Kasumi-1 (cell line): ENCODE measurements around the gene SLC25A19.
"Not testable (repeated sequence)": the region's sequence is repeated elsewhere in the genome, so short reads cannot be mapped to it uniquely, and the experiment has no call there.

ENCODE experiments used
- DNase-seq, 2 experiments: peaks; one replicate each; lab custom pipeline; 2025; lab: John Stamatoyannopoulos, UW

The SLC25A19 gene

GRCh38 chr17:75267411-75268232 is 21.6 kb downstream of the SLC25A19 start:
- no peak for DNase-seq

GRCh38 chr17:75267153-75267410 is 22.2 kb downstream of the SLC25A19 start:
- peak; percentile 33 to 34 for DNase-seq

GRCh38 chr17:75266316-75267152 is 22.7 kb downstream of the SLC25A19 start:
- DNase-seq: no peak

- DNase-seq: no peak
These were observed 23.5 kb downstream of the SLC25A19 start for GRCh38 chr17:75265614-75266315.

GRCh38 chr17:75263055-75263454 is 26.2 kb downstream of the SLC25A19 start:
- DNase-seq: peak; percentile 28 to 39

- DNase-seq: peak in 1 of 2 experiments; percentile 47
These were observed 27.1 kb downstream of the SLC25A19 start for GRCh38 chr17:75262112-75262606.

GRCh38 chr17:75261336-75262111 is 27.7 kb downstream of the SLC25A19 start, which contains the start of the genes GGA3 and MRPS7:
GGA3 (minus strand) TSS chr17:75261606; CDS start chr17:75261587, 19 bp downstream.
MRPS7 (plus strand) TSS chr17:75261879; CDS start chr17:75261901, 22 bp downstream.
- DNase-seq: peak; percentile 94 to 95

- peak; percentile 59 to 82 for DNase-seq
These were observed 28.4 kb downstream of the SLC25A19 start for GRCh38 chr17:75260641-75261335.

- DNase-seq: not testable (repeated sequence)
These were observed 32.0 kb downstream of the SLC25A19 start for GRCh38 chr17:75257228-75257627.

- not testable (repeated sequence) for DNase-seq
These were observed 33.1 kb downstream of the SLC25A19 start for GRCh38 chr17:75255954-75256698.

GRCh38 chr17:75252039-75252816 is 37.0 kb downstream of the SLC25A19 start:
- no peak for DNase-seq

GRCh38 chr17:75250009-75250471 is 39.2 kb downstream of the SLC25A19 start:
- DNase-seq: no peak

GRCh38 chr17:75249564-75249963 is 39.7 kb downstream of the SLC25A19 start:
- no peak for DNase-seq

- no peak for DNase-seq
These were observed 42.8 kb downstream of the SLC25A19 start for GRCh38 chr17:75246404-75246803.

GRCh38 chr17:75245011-75245410 is 44.2 kb downstream of the SLC25A19 start:
- DNase-seq: no peak

- peak; percentile 62 to 70 for DNase-seq
These were observed 44.9 kb downstream of the SLC25A19 start for GRCh38 chr17:75244133-75244866.

GRCh38 chr17:75242461-75243042 is 46.7 kb downstream of the SLC25A19 start:
- DNase-seq: no peak

- no peak for DNase-seq
These were observed 47.2 kb downstream of the SLC25A19 start for GRCh38 chr17:75241996-75242460.
